ENCODE measurements around the gene INPP5D.

DNA sequence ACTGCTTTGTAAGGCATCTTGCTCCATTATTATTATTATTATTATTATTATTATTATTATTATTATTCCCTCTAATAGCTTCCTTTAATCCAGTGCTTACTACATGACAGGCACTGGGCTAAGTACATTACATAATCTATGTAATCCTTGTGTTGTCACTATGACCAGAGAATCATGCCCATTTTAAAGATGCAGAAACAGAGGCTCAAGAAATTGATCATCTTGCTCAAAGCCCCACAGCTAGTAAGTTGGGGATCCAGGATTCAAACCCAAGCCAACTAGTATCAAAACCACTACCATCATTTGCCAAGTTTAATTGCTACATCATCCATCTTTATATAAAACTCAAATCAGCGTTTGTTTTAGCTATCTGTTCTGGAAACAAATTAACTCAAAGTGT lies 46.5 kb upstream of the INPP5D start:
- TF ChIP-seq, protein P1, sequence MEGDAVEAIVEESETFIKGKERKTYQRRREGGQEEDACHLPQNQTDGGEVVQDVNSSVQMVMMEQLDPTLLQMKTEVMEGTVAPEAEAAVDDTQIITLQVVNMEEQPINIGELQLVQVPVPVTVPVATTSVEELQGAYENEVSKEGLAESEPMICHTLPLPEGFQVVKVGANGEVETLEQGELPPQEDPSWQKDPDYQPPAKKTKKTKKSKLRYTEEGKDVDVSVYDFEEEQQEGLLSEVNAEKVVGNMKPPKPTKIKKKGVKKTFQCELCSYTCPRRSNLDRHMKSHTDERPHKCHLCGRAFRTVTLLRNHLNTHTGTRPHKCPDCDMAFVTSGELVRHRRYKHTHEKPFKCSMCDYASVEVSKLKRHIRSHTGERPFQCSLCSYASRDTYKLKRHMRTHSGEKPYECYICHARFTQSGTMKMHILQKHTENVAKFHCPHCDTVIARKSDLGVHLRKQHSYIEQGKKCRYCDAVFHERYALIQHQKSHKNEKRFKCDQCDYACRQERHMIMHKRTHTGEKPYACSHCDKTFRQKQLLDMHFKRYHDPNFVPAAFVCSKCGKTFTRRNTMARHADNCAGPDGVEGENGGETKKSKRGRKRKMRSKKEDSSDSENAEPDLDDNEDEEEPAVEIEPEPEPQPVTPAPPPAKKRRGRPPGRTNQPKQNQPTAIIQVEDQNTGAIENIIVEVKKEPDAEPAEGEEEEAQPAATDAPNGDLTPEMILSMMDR (IDR thresholded peaks at IDR 0.05; ENCODE audit: insufficient read depth, low read length, poor library complexity, severe bottlenecking) = no peak
- no peak for TF ChIP-seq EZH2phosphoT487 (conservative IDR thresholded peaks at IDR 0.05; ENCODE audit: low read length)

All from SU-DHL-6 (cell line).